ENCODE measurements around the gene TMUB2. TPM values are rescaled to one million over a fixed set of nuclear protein-coding genes. Genes with fewer than 3 reads are reported as not detected.
A peak's percentile ranks its signal among the peaks of the same experiment; 100 is the strongest.
"Not testable (repeated sequence)": the region's sequence is repeated elsewhere in the genome, so short reads cannot be mapped to it uniquely, and the experiment has no call there.

TMUB2 gene
- total RNA-seq (10 to 100 TPM; 20.8 to 22.5 TPM), polyA plus RNA-seq (37.5 TPM)

DNA sequence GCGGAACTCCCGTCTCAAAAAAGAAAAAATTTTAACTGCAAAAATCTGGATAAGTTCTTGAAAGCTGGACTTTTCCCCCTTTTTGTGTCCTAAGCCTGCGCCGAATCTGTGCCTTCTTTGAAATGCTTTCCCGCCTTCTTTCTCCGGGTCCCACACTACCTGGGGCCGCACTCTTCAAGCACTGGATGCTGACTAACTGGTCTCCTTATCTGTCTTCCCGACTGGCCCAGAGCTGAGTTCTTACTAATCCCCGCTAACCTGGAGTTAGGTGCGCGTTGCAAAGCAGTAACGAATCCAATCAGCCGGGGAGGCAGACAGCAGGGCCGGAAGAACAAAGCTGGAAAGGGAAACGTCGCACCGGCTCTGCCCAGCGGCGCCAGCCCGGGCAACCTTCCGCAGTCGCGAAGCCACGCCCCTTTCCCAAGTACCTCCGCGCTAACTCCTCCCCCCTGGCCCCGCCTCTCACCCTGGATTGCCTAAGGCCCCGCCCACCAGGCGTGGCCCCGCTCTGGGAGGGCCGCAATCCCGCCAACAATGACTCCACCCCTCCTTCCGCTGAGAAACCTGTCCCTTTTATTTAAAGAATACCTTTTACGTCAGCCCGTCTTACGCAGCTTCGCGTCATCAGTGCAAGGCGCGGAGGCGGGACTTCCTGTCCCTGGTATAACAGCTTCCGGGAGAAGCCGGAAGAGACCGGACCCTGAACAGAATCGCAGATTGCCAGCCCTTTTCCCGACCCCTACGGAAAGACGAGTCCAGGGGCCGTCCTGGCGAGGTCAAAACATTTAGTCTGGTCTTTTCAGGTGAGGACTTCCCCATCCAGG lies at the start of gene TMUB2:
Gene TMUB2, plus strand, starts transcription at position 666 of the 824 bp plus-strand sequence. CDS start 737 bp downstream, outside the sequence.
- H3K4me3 Mint-ChIP-seq, result peak within 1 kb of the TSS; percentile 90 to 100 (median 99)
- H3K27ac Mint-ChIP-seq, result peak within 1 kb of the TSS; percentile 89 to 100 (median 100)
- peaks cover 35% of the 10 kb centered on the region for H3K4me1 ChIP-seq (ENCODE audit: insufficient read depth, low read length)
- H3K36me3 ChIP-seq (ENCODE audit: insufficient read depth, low read length), result peaks cover 16% of the 10 kb centered on the region
- no peaks in the 10 kb centered on the region for H3K9me3 ChIP-seq (ENCODE audit: low read length)
- peaks cover 0 to 2% of the 10 kb centered on the region in 2 donors for H3K27me3 Mint-ChIP-seq
- H3K27ac ChIP-seq (ENCODE audit: low read depth, low read length), result peak within 1 kb of the TSS; percentile 100
- peaks cover 44 to 58% (median 56%) of the 10 kb centered on the region in 3 donors for H3K4me1 Mint-ChIP-seq
- peak within 1 kb of the TSS; percentile 100 for H3K4me3 ChIP-seq (ENCODE audit: low read length)
- H3K9me3 Mint-ChIP-seq, result no peaks in the 10 kb centered on the region
- ChIA-PET CTCF (interaction anchor here (0.8 to 2.9 kb wide), 12 partner anchors 10 to 243 kb away, joined by 3 to 15 read pairs (median 4); partner anchors contain the start of genes FAM171A2 and GRN), POLR2A (interaction anchor here (0.6 to 4.6 kb wide), 13 partner anchors 9 to 1843 kb away, joined by 3 to 50 read pairs (median 6); partner anchors contain the start of genes ATXN7L3, HDAC5, RPL27 and UBTF)
- peak; percentile 99 to 100 (median 99) for DNase-seq
- peaks cover 5 to 68% (median 7%) of the 10 kb centered on the region in 3 donors for H3K36me3 Mint-ChIP-seq
- no peaks in the 10 kb centered on the region for H3K27me3 ChIP-seq (ENCODE audit: insufficient read depth, low read length, poor library complexity, severe bottlenecking)

DNA sequence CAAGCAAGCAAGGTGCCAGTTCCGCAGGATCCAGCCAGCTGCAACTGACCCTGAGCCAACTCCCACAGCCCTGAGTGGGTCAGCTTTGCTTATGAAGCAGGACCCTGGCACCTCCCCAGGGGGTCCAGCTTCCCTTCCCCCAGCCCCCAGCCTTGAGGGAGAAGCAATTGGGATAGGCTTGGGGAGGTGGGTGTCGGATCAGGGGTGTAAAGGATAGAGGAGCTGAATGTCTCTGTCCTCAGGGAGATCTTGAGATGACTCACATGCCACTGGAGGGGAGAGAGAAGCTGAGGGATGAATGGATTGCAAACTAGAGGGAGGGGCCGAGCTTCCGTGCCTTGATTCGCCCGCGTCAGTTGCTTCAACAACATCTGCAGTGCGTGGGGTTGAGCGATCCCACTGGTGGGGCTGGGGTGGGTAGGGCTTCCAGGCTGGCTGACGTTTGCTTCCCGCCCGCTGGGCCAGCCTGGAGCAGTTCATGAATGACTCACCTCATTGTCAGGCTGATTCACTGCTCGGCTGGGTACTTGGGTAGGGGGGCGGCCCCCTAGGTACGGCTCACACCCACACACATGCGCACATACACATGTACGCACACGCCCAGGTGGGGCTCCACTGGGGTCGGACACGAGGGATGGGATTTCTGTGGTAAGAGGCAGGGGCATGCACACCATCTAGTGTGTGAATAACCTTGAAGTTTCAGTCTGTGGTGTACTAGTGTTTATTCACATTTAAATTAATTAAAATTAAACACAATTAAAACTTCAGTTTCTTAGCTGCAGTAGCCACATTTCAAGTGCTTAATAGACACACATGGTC lies 48.7 kb upstream of the TMUB2 start:
- H3K36me3 ChIP-seq (ENCODE audit: insufficient read depth, low read length), result no peaks in the 10 kb centered on the region
- Mint-ChIP-seq H3K27me3 (peaks cover 14 to 16% of the 10 kb centered on the region in 2 donors), H3K4me3 (no peak overlapping the region), H3K4me1 (peaks cover 11 to 19% (median 12%) of the 10 kb centered on the region in 3 donors), H3K36me3 (no peaks in the 10 kb centered on the region), H3K9me3 (no peaks in the 10 kb centered on the region), H3K27ac (peak overlapping the region in 1 of 8 donors; percentile 28)
- H3K27ac ChIP-seq (ENCODE audit: low read depth, low read length), result peak overlapping the region; percentile 43
- no peaks in the 10 kb centered on the region for H3K27me3 ChIP-seq (ENCODE audit: insufficient read depth, low read length, poor library complexity, severe bottlenecking)
- DNase-seq, result peak in 1 of 5 donors; percentile 64
- POLR2A ChIA-PET, result no interaction called here
- H3K4me1 ChIP-seq (ENCODE audit: insufficient read depth, low read length), result peaks cover 11% of the 10 kb centered on the region
- H3K4me3 ChIP-seq (ENCODE audit: low read length), result no peak overlapping the region
- CTCF ChIA-PET, result interaction anchor here (1.2 kb wide), 2 partner anchors 15 to 193 kb away, joined by 3 to 4 read pairs; partner anchors contain the start of gene HDAC5
- no peaks in the 10 kb centered on the region for H3K9me3 ChIP-seq (ENCODE audit: low read length)

DNA sequence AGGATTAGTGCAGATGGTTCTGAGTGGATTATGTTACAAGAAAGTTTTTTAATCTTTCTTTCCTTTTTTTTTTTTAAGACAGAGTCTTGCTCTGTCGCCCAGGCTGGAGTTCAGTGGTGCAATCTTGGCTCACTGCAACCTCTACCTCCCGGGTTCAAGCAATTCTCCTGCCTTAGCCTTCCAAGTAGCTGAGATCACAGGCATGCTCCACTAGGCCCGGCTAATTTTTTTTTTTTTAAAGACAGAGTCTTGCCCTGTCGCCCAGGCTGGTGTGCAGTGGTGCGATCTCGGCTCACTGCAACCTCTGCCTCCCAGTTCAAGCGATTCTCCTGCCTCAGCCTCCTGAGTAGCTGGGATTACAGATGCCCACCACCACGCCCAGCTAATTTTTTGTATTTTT lies 42.9 kb upstream of the TMUB2 start:
- not testable (repeated sequence) for H3K27me3 Mint-ChIP-seq; H3K36me3 Mint-ChIP-seq; H3K27ac ChIP-seq (ENCODE audit: low read depth, low read length); H3K36me3 ChIP-seq (ENCODE audit: insufficient read depth, low read length); H3K4me3 ChIP-seq (ENCODE audit: low read length); H3K27me3 ChIP-seq (ENCODE audit: insufficient read depth, low read length, poor library complexity, severe bottlenecking); H3K9me3 Mint-ChIP-seq; DNase-seq; H3K9me3 ChIP-seq (ENCODE audit: low read length)
- peaks cover 11% of the 10 kb centered on the region for H3K4me1 ChIP-seq (ENCODE audit: insufficient read depth, low read length)
- POLR2A ChIA-PET, result interaction anchor here (0.6 kb wide), 1 partner anchor 171 kb away, joined by 3 read pairs; no protein-coding TSS in a partner anchor
- peak overlapping the region in 1 of 7 donors; percentile 18 for H3K4me3 Mint-ChIP-seq
- CTCF ChIA-PET, result interaction anchor here (1.2 kb wide), 1 partner anchor 16 kb away, joined by 3 read pairs; no protein-coding TSS in a partner anchor
- peaks cover 10 to 14% (median 12%) of the 10 kb centered on the region in 3 donors for H3K4me1 Mint-ChIP-seq
- peak overlapping the region in 2 of 8 donors; percentile 13 to 93 for H3K27ac Mint-ChIP-seq

DNA sequence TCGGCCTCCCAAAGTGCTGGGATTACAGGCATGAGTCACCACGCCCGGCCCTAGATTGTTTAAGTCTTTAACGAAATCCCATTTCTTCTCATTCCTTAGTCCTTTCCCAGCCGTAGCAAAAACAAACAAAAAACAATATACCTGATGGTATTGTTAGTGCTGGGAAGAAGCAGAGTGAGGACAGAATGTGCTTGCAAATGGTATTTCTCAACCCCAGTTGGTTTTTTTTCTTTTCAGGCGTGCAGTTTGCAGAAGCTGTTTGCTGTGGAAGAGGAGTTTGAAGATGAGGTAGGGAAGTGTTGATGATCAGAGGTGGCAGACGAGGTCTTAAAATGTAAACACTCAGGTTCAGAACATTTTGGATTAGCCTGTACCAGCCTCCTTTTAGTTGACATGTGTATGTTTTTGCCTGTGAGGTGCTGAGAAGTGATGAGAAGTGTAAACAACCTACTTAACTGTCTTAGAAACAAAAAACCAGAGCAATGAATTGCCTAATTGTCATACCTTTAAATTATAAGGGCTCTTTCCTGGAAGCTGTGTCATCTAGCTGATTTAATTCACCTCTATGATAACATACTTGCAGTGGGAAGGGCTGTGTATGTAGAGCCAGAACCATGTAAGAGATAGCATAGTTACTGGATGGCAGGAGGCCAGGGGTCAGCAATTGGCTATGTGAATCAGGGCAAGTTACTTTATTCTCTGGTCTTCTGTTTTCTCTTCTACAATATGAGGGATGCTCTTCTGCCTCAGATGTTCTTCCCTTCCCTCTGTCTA lies 41.6 kb upstream of the TMUB2 start:
- ChIA-PET POLR2A (no interaction called here), CTCF (no interaction called here)
- peaks cover 0 to 6% of the 10 kb centered on the region in 2 donors for H3K27me3 Mint-ChIP-seq

DNA sequence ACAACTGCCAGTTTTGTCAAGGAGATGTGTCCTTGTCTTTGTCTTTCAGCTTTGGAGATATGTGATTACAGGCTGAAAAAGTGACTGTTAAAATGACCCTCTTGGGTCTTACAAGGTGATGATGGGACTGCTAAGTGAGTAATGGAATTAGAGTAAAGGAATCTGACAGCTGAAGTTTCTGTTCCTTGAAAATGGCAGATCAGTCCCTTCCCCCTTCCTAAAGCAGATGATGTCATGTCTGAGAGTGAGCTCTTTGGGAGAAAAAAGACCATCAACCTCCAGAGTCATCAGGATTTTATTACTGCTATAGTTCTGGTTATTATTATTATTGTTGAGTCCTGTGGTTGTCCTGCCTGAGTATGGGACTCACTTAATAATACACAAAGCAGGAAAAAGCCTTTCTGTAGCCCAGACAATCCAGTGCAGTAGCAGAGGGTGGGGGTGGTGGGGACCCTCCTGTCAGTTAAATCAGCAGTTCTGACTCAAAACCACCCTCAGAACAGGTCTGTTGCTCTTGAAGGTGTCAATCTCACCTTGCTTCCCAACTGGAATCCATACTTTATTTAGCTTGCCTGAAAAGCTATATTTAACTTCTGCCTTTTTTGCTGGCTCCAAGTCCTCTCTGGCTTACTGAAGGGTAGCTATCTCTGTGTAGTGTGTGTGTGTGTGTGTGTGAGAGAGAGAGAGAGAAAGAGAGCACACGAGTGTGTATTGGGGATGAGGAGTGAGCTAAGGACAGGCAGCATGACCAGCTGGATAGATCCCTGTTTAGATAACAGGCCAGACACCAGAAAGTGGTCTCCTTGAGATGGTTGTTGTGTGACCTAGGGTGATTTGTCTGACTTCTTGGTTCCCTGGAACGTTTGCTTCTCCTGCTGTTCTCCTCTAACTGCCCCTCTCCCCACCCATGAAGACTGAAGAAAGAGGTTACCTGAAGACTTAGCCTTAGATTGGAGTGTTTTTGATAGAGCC lies 40.1 kb upstream of the TMUB2 start:
- POLR2A ChIA-PET, result interaction anchor here (1.0 kb wide), 1 partner anchor 24 kb away, joined by 3 read pairs; no protein-coding TSS in a partner anchor
- no peaks in the 10 kb centered on the region for H3K9me3 Mint-ChIP-seq
- H3K27me3 Mint-ChIP-seq, result peaks cover 0 to 4% of the 10 kb centered on the region in 2 donors

More for the DNA sequence above, 41.6 kb upstream of the TMUB2 start:
- no peaks in the 10 kb centered on the region for H3K27me3 ChIP-seq (ENCODE audit: insufficient read depth, low read length, poor library complexity, severe bottlenecking)
- peaks cover 11% of the 10 kb centered on the region for H3K4me1 ChIP-seq (ENCODE audit: insufficient read depth, low read length)
- H3K36me3 ChIP-seq (ENCODE audit: insufficient read depth, low read length), result no peaks in the 10 kb centered on the region
- Mint-ChIP-seq H3K4me3 (peak overlapping the region in 1 of 7 donors; percentile 40), H3K27ac (no peak overlapping the region), H3K36me3 (no peaks in the 10 kb centered on the region), H3K4me1 (peaks cover 10 to 14% (median 12%) of the 10 kb centered on the region in 3 donors), H3K9me3 (no peaks in the 10 kb centered on the region)
- no peak overlapping the region for H3K4me3 ChIP-seq (ENCODE audit: low read length)
- no peak overlapping the region for H3K27ac ChIP-seq (ENCODE audit: low read depth, low read length)
- H3K9me3 ChIP-seq (ENCODE audit: low read length), result no peaks in the 10 kb centered on the region
- no peak for DNase-seq

DNA sequence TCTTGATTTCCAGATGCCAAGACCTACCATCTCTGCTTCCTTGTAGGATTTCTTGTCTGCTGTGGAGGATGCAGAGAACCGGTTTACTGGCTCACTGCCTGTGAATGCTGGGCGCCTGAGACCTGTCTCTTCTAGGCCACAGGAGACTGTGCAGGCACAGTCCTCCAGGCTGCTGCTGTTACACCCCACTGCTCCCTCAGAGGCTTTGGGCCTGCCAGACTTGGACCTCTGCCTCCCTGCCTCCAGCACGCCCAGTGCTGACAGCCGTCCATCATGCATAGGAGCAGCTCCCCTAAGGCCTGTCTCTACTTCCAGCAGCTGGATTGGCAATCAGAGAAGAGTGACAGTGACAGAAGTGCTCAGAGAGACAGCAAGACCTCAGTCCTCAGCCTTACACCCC lies 39.0 kb upstream of the TMUB2 start:
- Histone ChIP-seq H3K27ac (ENCODE audit: low read depth, low read length) (no peak overlapping the region), H3K27me3 (ENCODE audit: insufficient read depth, low read length, poor library complexity, severe bottlenecking) (no peaks in the 10 kb centered on the region), H3K9me3 (ENCODE audit: low read length) (no peaks in the 10 kb centered on the region), H3K36me3 (ENCODE audit: insufficient read depth, low read length) (no peaks in the 10 kb centered on the region), H3K4me3 (ENCODE audit: low read length) (no peak overlapping the region), H3K4me1 (ENCODE audit: insufficient read depth, low read length) (no peaks in the 10 kb centered on the region)
- H3K4me1 Mint-ChIP-seq, result no peaks in the 10 kb centered on the region
- H3K27ac Mint-ChIP-seq, result no peak overlapping the region
- ChIA-PET POLR2A (no interaction called here), CTCF (interaction anchor here (1.8 kb wide), 1 partner anchor 24 kb away, joined by 9 read pairs; the partner anchor contains the start of gene HDAC5)
- peaks cover 0 to 3% of the 10 kb centered on the region in 2 donors for H3K27me3 Mint-ChIP-seq
- H3K36me3 Mint-ChIP-seq, result no peaks in the 10 kb centered on the region
- no peak for DNase-seq
- H3K4me3 Mint-ChIP-seq, result no peak overlapping the region
- no peaks in the 10 kb centered on the region for H3K9me3 Mint-ChIP-seq

More for the DNA sequence above, 40.1 kb upstream of the TMUB2 start:
- Histone ChIP-seq H3K4me1 (ENCODE audit: insufficient read depth, low read length) (peaks cover 6% of the 10 kb centered on the region), H3K4me3 (ENCODE audit: low read length) (no peak overlapping the region), H3K27me3 (ENCODE audit: insufficient read depth, low read length, poor library complexity, severe bottlenecking) (no peaks in the 10 kb centered on the region), H3K27ac (ENCODE audit: low read depth, low read length) (no peak overlapping the region), H3K9me3 (ENCODE audit: low read length) (no peaks in the 10 kb centered on the region), H3K36me3 (ENCODE audit: insufficient read depth, low read length) (no peaks in the 10 kb centered on the region)
- Mint-ChIP-seq H3K27ac (peak overlapping the region in 3 of 8 donors; percentile 3 to 42 (median 12)), H3K36me3 (no peaks in the 10 kb centered on the region), H3K4me1 (peaks cover 5 to 8% (median 7%) of the 10 kb centered on the region in 3 donors), H3K4me3 (peak overlapping the region in 1 of 7 donors; percentile 19)
- DNase-seq, result no peak
- CTCF ChIA-PET, result interaction anchor here (1.8 kb wide), 1 partner anchor 23 kb away, joined by 9 read pairs; the partner anchor contains the start of gene HDAC5
